ENCODE data around the gene TRIM16.
"Not testable (repeated sequence)": the region's sequence is repeated elsewhere in the genome, so short reads cannot be mapped to it uniquely, and the experiment has no call there.

DNA sequence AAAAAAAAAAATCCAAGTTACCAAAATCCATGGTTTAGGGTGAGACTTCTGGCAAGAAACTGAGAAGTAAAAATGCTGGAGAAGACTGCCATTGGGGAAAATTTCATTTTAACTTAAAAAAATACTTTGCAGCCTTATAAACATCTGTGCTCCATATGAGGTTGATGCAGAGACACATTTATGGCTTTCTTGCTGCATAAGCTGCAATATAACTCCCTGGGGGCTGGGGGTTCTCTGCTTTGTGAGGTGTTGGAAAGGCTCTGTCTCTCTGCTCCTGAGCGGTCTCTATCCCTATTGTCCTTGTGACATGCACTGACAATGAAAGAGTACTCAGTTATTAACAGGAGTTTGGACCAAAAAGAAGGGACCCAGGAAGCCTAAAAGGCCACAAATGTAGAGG, 71.0 kb downstream of the TRIM16 start:
- TF ChIP-seq, protein P1, sequence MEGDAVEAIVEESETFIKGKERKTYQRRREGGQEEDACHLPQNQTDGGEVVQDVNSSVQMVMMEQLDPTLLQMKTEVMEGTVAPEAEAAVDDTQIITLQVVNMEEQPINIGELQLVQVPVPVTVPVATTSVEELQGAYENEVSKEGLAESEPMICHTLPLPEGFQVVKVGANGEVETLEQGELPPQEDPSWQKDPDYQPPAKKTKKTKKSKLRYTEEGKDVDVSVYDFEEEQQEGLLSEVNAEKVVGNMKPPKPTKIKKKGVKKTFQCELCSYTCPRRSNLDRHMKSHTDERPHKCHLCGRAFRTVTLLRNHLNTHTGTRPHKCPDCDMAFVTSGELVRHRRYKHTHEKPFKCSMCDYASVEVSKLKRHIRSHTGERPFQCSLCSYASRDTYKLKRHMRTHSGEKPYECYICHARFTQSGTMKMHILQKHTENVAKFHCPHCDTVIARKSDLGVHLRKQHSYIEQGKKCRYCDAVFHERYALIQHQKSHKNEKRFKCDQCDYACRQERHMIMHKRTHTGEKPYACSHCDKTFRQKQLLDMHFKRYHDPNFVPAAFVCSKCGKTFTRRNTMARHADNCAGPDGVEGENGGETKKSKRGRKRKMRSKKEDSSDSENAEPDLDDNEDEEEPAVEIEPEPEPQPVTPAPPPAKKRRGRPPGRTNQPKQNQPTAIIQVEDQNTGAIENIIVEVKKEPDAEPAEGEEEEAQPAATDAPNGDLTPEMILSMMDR (IDR thresholded peaks at IDR 0.05; ENCODE audit: low read length) = not testable (repeated sequence)
- not testable (repeated sequence) for TF ChIP-seq EZH2 (IDR thresholded peaks at IDR 0.05; ENCODE audit: borderline replicate concordance, low read length)

All from OCI-LY1 (cell line).